Fibroblast of lung (primary cell): Measurements from ENCODE around the gene CIDEB.

Source experiments
- CTCF ChIP-seq, 2 donors: IDR thresholded peaks in 1 of 2; conservative IDR thresholded peaks in 1 of 2; 1 replicate in 1 of 2; 2 replicates in 1 of 2; pipeline ENCODE4 v1.5.1; 2011 to 2012; ENCODE audit warnings: low read length in 2 of 2, control low read depth in 1 of 2, inconsistent platforms in 1 of 2, low read depth in 1 of 2, mild to moderate bottlenecking in 1 of 2
- EZH2 ChIP-seq: IDR thresholded peaks from 2 replicates; pipeline ENCODE4 v1.5.1; 2012; ENCODE audit warnings: low read length, control low read depth, mild to moderate bottlenecking; ENCODE audit errors: missing control alignments

GRCh38 chr14:24280797-24281460 lies 26.8 kb downstream of the CIDEB start:
- no peak for TF ChIP-seq CTCF (conservative IDR thresholded peaks at IDR 0.05 in 1 of 2, IDR thresholded peaks at IDR 0.05 in 1 of 2; ENCODE audit: low read depth in 1 of 2, low read length in 2 of 2)
- TF ChIP-seq EZH2, result no peak
